Stomach (tissue), 4 donors: ENCODE results near the gene ACTR5.

Experiments
- CTCF ChIP-seq, 7 experiments: fragments of 450-650 bp in 4 of 7; fragments of 200-600 bp in 3 of 7; sonication (generic) in 3 of 7; IDR thresholded peaks; one replicate each; pipeline ENCODE4 v1.5.1; 2016 to 2019; ENCODE audit warnings: antibody characterized with exemption in 7 of 7, control low read depth in 2 of 7, mild to moderate bottlenecking in 1 of 7
- EP300 ChIP-seq: sonication (generic); formaldehyde crosslinking; IDR thresholded peaks from one replicate; pipeline ENCODE4 v1.6.1; 2017; ENCODE audit warnings: antibody characterized with exemption
- POLR2A ChIP-seq, 4 donors: fragments of 450-650 bp; IDR thresholded peaks; one replicate each; pipeline ENCODE4 v1.6.1; 2016; ENCODE audit warnings: antibody characterized with exemption in 4 of 4, control low read depth in 2 of 4, mild to moderate bottlenecking in 1 of 4, moderate library complexity in 1 of 4
- POLR2AphosphoS5 ChIP-seq, 3 donors: sonication (generic); formaldehyde crosslinking; IDR thresholded peaks; one replicate each; pipeline ENCODE4 v1.6.1; 2016; ENCODE audit warnings: antibody characterized with exemption in 3 of 3

- TF ChIP-seq CTCF (IDR thresholded peaks at IDR 0.05) (no peak), POLR2AphosphoS5 (IDR thresholded peaks at IDR 0.05) (no peak), POLR2A (IDR thresholded peaks at IDR 0.05) (no peak), EP300 (no peak)
Observed at GRCh38 chr20:38704136-38704535, 44.1 kb upstream of the ACTR5 start.
